Endothelial cell of umbilical vein (primary cell): Measurements from ENCODE around the gene PPM1G. TPM values are rescaled to one million over a fixed set of nuclear protein-coding genes. Genes with fewer than 3 reads are reported as not detected.

Source experiments
- BruUV-seq: library from RNA; stranded (reverse); fragments of 400-500 nt; replicated peaks from 2 replicates; lab custom pipeline; 2021; lab: Mats Ljungman, UMichigan
- CTCF ChIA-PET: fragments of 300-600, 350-600 bp; sonication (Branson Sonifier 250); formaldehyde crosslinking; loops from one replicate; lab custom pipeline; 2021; ENCODE audit warnings: antibody characterized with exemption, inconsistent platforms; lab: Charles Lee
- POLR2A ChIA-PET: fragments of 300-600, 350-600 bp; sonication (Branson Sonifier 250); formaldehyde crosslinking; loops from one replicate; lab custom pipeline; 2021; ENCODE audit warnings: antibody characterized with exemption, inconsistent platforms; lab: Charles Lee
- DNase-seq: peaks from one replicate; pipeline ENCODE4 v3.0.0-alpha.2; 2011; ENCODE audit warnings: low read depth, low spot score
- FAIRE-seq: peaks from 2 replicates; lab custom pipeline; 2011; peaks lifted over from hg19 to GRCh38; lab: Jason Lieb, UNC
- H2AFZ ChIP-seq: 2 replicates; pipeline ENCODE4 v1.6.0; 2012; ENCODE audit warnings: low read depth, low read length, control low read depth, inconsistent platforms
- H3K27ac ChIP-seq: 2 replicates; pipeline ENCODE4 v1.5.1; 2011; ENCODE audit warnings: low read depth, mild to moderate bottlenecking, control low read depth, low read length, moderate library complexity; ENCODE audit not compliant: insufficient read depth
- H3K27me3 ChIP-seq, 2 experiments: 2 replicates each; pipeline versions ENCODE4 v1.6.0 to v1.6.1; 2011; ENCODE audit warnings: low read length in 2 of 2, mixed read lengths in 1 of 2; ENCODE audit not compliant: control insufficient read depth in 2 of 2, insufficient read depth in 2 of 2
- H3K36me3 ChIP-seq, 2 experiments: 2 replicates in 1 of 2; 3 replicates in 1 of 2; pipeline ENCODE4 v1.5.1; 2011; ENCODE audit warnings: low read length in 2 of 2, mild to moderate bottlenecking in 1 of 2, moderate library complexity in 1 of 2; ENCODE audit not compliant: control insufficient read depth in 2 of 2, insufficient read depth in 2 of 2; ENCODE audit errors: extremely low read depth in 1 of 2
- H3K4me1 ChIP-seq: 3 replicates; pipeline ENCODE4 v1.5.1; 2011; ENCODE audit warnings: mild to moderate bottlenecking, low read length; ENCODE audit not compliant: control insufficient read depth, insufficient read depth; ENCODE audit errors: extremely low read depth
- H3K4me2 ChIP-seq: 2 replicates; pipeline ENCODE4 v1.6.1; 2011; ENCODE audit warnings: low read length, control low read depth, mixed read lengths; ENCODE audit not compliant: insufficient read depth
- H3K4me3 ChIP-seq, 3 experiments: fragments of 200-600 bp in 1 of 3; sonication (generic), shearing (Covaris generic) in 1 of 3; replicated peaks in 1 of 3; 2 replicates each; pipeline ENCODE4 v1.5.1; 2011 to 2016; ENCODE audit warnings: control low read depth in 3 of 3, low read length in 3 of 3, mild to moderate bottlenecking in 2 of 3, inconsistent platforms in 1 of 3, low read depth in 1 of 3, moderate library complexity in 1 of 3; ENCODE audit not compliant: insufficient read depth in 1 of 3
- H3K79me2 ChIP-seq: 2 replicates; pipeline ENCODE4 v1.6.0; 2012; ENCODE audit warnings: low read length, inconsistent platforms; ENCODE audit not compliant: control insufficient read depth, insufficient read depth
- H3K9ac ChIP-seq: replicated peaks from 2 replicates; pipeline ENCODE3; 2011; ENCODE audit warnings: low read length, control low read depth; ENCODE audit not compliant: insufficient read depth; ENCODE audit errors: extremely low read depth
- H3K9me1 ChIP-seq: replicated peaks from 3 replicates; pipeline ENCODE4 v1.6.0; 2011; ENCODE audit warnings: mild to moderate bottlenecking, low read length; ENCODE audit not compliant: control insufficient read depth, insufficient read depth; ENCODE audit errors: extremely low read depth
- H3K9me3 ChIP-seq: replicated peaks from 2 replicates; pipeline ENCODE4 v1.5.1; 2012; ENCODE audit warnings: low read length, inconsistent platforms; ENCODE audit not compliant: control insufficient read depth, insufficient read depth
- H4K20me1 ChIP-seq: replicated peaks from 2 replicates; pipeline ENCODE3; 2011; ENCODE audit warnings: mild to moderate bottlenecking, low read length; ENCODE audit not compliant: control insufficient read depth, insufficient read depth; ENCODE audit errors: extremely low read depth
- GATA2 ChIP-seq: IDR thresholded peaks from 2 replicates; pipeline ENCODE4 v1.7.0; 2011; ENCODE audit warnings: low read depth, mild to moderate bottlenecking, moderate library complexity, mixed read lengths, low read length; ENCODE audit not compliant: insufficient read length, insufficient read depth
- JUN ChIP-seq: IDR thresholded peaks from 2 replicates; pipeline ENCODE4 v1.6.1; 2011; ENCODE audit warnings: borderline replicate concordance, low read depth; ENCODE audit not compliant: insufficient read length, insufficient read depth
- MAX ChIP-seq: IDR thresholded peaks from 2 replicates; pipeline ENCODE4 v1.6.1; 2011; ENCODE audit not compliant: insufficient read depth, insufficient read length
- dilution Hi-C: fragments of 300-500 bp; cut with MboI; formaldehyde crosslinking; loops from one replicate; pipeline ENCODE4 v1.15.0; 2019; ENCODE audit warnings: low sequenced_read_pairs; ENCODE audit not compliant: extremely low pct_ligation_motif_present
- intact Hi-C: fragments of 100-400 bp; cut with micrococcal nuclease; formaldehyde crosslinking; loops from one replicate; pipeline ENCODE4 v1.10.0; 2022
- polyA plus RNA-seq, 4 experiments: library from polyadenylated mRNA; depleted of rRNA in 3 of 4; stranded (reverse) in 3 of 4; unstranded in 1 of 4; fragments of >200 nt; gene quantifications; 2 replicates each; pipeline versions ENCODE4 v1.2.1 to v1.2.3, GENCODE V29; 2011 to 2012; ENCODE audit warnings: missing spikeins in 1 of 4
- total RNA-seq: library from RNA; stranded (reverse); gene quantifications from 2 replicates; pipeline ENCODE4 v1.2.3, GENCODE V29; 2021

The PPM1G gene
- total and polyA plus RNA-seq, 2 donors (not counting 3 experiments of a cell fraction or from before 2014, with no cell fraction given): 48.1 to 135 TPM

GRCh38 chr2:27335311-27335710, 74.1 kb downstream of the PPM1G start:
- CTCF ChIA-PET: no interaction called here
- FAIRE-seq (no peak), DNase-seq (no peak)
- Histone ChIP-seq H3K27ac (no peak overlapping the region), H4K20me1 (no peaks in the 10 kb centered on the region), H2AFZ (no peak overlapping the region), H3K36me3 (peaks cover 17 to 33% of the 10 kb centered on the region in 2 experiments), H3K4me2 (no peak overlapping the region), H3K9ac (no peak overlapping the region), H3K4me1 (no peaks in the 10 kb centered on the region), H3K79me2 (no peaks in the 10 kb centered on the region), H3K4me3 (no peak overlapping the region), H3K27me3 (no peaks in the 10 kb centered on the region), H3K9me3 (no peaks in the 10 kb centered on the region), H3K9me1 (no peaks in the 10 kb centered on the region)
- dilution Hi-C loops (no loop called here), intact Hi-C loops (no loop called here)
- TF ChIP-seq JUN: no peak
- no peak for TF ChIP-seq GATA2
- TF ChIP-seq MAX: no peak
- BruUV-seq: no TSS peak
- POLR2A ChIA-PET: no interaction called here

Other genes with a start within 250 kb of the PPM1G start
- 84.3 and 86.6 TPM in 2 replicates for gene ATRAID, start 197.6 kb downstream of the PPM1G start, total RNA-seq
- gene ATRAID, start 197.6 kb downstream of the PPM1G start, polyA plus RNA-seq: 280 and 283 TPM in 2 replicates
- 42.7 and 52.0 TPM in 2 replicates for gene SLC5A6, start 197.3 kb downstream of the PPM1G start, total RNA-seq
- gene SLC5A6, start 197.3 kb downstream of the PPM1G start, polyA plus RNA-seq: 76.8 and 92.5 TPM in 2 replicates
- 81.0 and 91.4 TPM in 2 replicates for gene CAD, start 192.2 kb downstream of the PPM1G start, total RNA-seq
- 60.3 and 66.5 TPM in 2 replicates for gene CAD, start 192.2 kb downstream of the PPM1G start, polyA plus RNA-seq
- 9.2 and 16.7 TPM in 2 replicates for gene SLC30A3, start 146.5 kb downstream of the PPM1G start, total RNA-seq
- gene SLC30A3, start 146.5 kb downstream of the PPM1G start, polyA plus RNA-seq: 63.9 and 79.9 TPM in 2 replicates
- 0.16 and 0.77 TPM in 2 replicates for gene DNAJC5G, start 134.2 kb downstream of the PPM1G start, total RNA-seq
- 1.4 and 1.7 TPM in 2 replicates for gene DNAJC5G, start 134.2 kb downstream of the PPM1G start, polyA plus RNA-seq
- 0.42 and 0.51 TPM in 2 replicates for gene TRIM54, start 127.2 kb downstream of the PPM1G start, total RNA-seq
- 1.6 and 1.7 TPM in 2 replicates for gene TRIM54, start 127.2 kb downstream of the PPM1G start, polyA plus RNA-seq
- gene UCN, start 101.1 kb downstream of the PPM1G start, total RNA-seq: 0.75 TPM in 1 of 2 replicates, not detected in the other
- 1.2 and 1.6 TPM in 2 replicates for gene UCN, start 101.1 kb downstream of the PPM1G start, polyA plus RNA-seq
- 66.5 and 74.7 TPM in 2 replicates for gene MPV17, start 86.5 kb downstream of the PPM1G start, total RNA-seq
- gene MPV17, start 86.5 kb downstream of the PPM1G start, polyA plus RNA-seq: 260 and 267 TPM in 2 replicates
- gene GTF3C2, start 52.8 kb downstream of the PPM1G start, total RNA-seq: 57.4 and 63.2 TPM in 2 replicates
- 59.7 and 68.3 TPM in 2 replicates for gene GTF3C2, start 52.8 kb downstream of the PPM1G start, polyA plus RNA-seq
- gene EIF2B4, start 39.3 kb downstream of the PPM1G start, total RNA-seq: 43.7 and 48.9 TPM in 2 replicates
- gene EIF2B4, start 39.3 kb downstream of the PPM1G start, polyA plus RNA-seq: 63.2 and 66.5 TPM in 2 replicates
- gene SNX17, start 39.0 kb downstream of the PPM1G start, total RNA-seq: 86.5 and 103 TPM in 2 replicates
- gene SNX17, start 39.0 kb downstream of the PPM1G start, polyA plus RNA-seq: 127 and 130 TPM in 2 replicates
- 19.0 and 20.7 TPM in 2 replicates for gene ZNF513, start 28.9 kb downstream of the PPM1G start, total RNA-seq
- gene ZNF513, start 28.9 kb downstream of the PPM1G start, polyA plus RNA-seq: 30.6 and 43.2 TPM in 2 replicates
- 118 and 130 TPM in 2 replicates for gene NRBP1, start 19.0 kb upstream of the PPM1G start, total RNA-seq
- gene NRBP1, start 19.0 kb upstream of the PPM1G start, polyA plus RNA-seq: 169 and 190 TPM in 2 replicates
- gene KRTCAP3, start 32.8 kb upstream of the PPM1G start, total RNA-seq: 4.0 and 4.6 TPM in 2 replicates
- gene KRTCAP3, start 32.8 kb upstream of the PPM1G start, polyA plus RNA-seq: 2.1 and 2.2 TPM in 2 replicates
- gene IFT172, start 80.2 kb upstream of the PPM1G start, total RNA-seq: 34.1 and 35.6 TPM in 2 replicates
- 25.8 and 29.4 TPM in 2 replicates for gene IFT172, start 80.2 kb upstream of the PPM1G start, polyA plus RNA-seq
- 15.5 and 20.0 TPM in 2 replicates for gene FNDC4, start 85.6 kb upstream of the PPM1G start, total RNA-seq
- gene FNDC4, start 85.6 kb upstream of the PPM1G start, polyA plus RNA-seq: 19.0 and 22.3 TPM in 2 replicates
- 0.27 and 1.2 TPM in 2 replicates for gene GCKR, start 87.2 kb upstream of the PPM1G start, total RNA-seq
- 0.33 and 0.52 TPM in 2 replicates for gene GCKR, start 87.2 kb upstream of the PPM1G start, polyA plus RNA-seq
- gene ZNF512, start 173.5 kb upstream of the PPM1G start, total RNA-seq: 28.0 and 37.0 TPM in 2 replicates
- 13.1 and 17.8 TPM in 2 replicates for gene ZNF512, start 173.5 kb upstream of the PPM1G start, polyA plus RNA-seq
- 1.7 and 3.3 TPM in 2 replicates for gene CCDC121, start 219.4 kb upstream of the PPM1G start, total RNA-seq
- gene CCDC121, start 219.4 kb upstream of the PPM1G start, polyA plus RNA-seq: 0.92 and 1.2 TPM in 2 replicates
- 41.5 and 45.5 TPM in 2 replicates for gene GPN1, start 219.5 kb upstream of the PPM1G start, total RNA-seq
- 33.2 and 35.4 TPM in 2 replicates for gene GPN1, start 219.5 kb upstream of the PPM1G start, polyA plus RNA-seq